T-helper 22 cell (primary cell): ENCODE measurements around the gene STARD10.
"Not testable (repeated sequence)": the region's sequence is repeated elsewhere in the genome, so short reads cannot be mapped to it uniquely, and the experiment has no call there.

Experiments used
- DNase-seq: peaks from one replicate; pipeline ENCODE4 v3.0.0-alpha.2; 2020; ENCODE audit warnings: low read depth

STARD10 gene

GRCh38 chr11:72826191-72826941, 32.5 kb upstream of the STARD10 start:
- no peak for DNase-seq

GRCh38 chr11:72825661-72826060, 31.8 kb upstream of the STARD10 start:
- DNase-seq, result no peak

- DNase-seq, result no peak
Measured at GRCh38 chr11:72824811-72825505, 31.1 kb upstream of the STARD10 start.

GRCh38 chr11:72824020-72824419, 30.2 kb upstream of the STARD10 start:
- DNase-seq, result no peak

GRCh38 chr11:72823105-72823804, 29.4 kb upstream of the STARD10 start:
- no peak for DNase-seq

- peak; percentile 78 for DNase-seq
Measured at GRCh38 chr11:72821920-72822799, 28.3 kb upstream of the STARD10 start.

GRCh38 chr11:72821221-72821919, 27.5 kb upstream of the STARD10 start:
- no peak for DNase-seq

- DNase-seq, result no peak
Measured at GRCh38 chr11:72820439-72821139, 26.7 kb upstream of the STARD10 start.

GRCh38 chr11:72818971-72819370, 25.1 kb upstream of the STARD10 start:
- DNase-seq, result no peak

- DNase-seq, result no peak
Measured at GRCh38 chr11:72817966-72818365, 24.1 kb upstream of the STARD10 start.

GRCh38 chr11:72816404-72816990, 22.6 kb upstream of the STARD10 start:
- DNase-seq, result no peak

GRCh38 chr11:72815110-72815618, 21.3 kb upstream of the STARD10 start:
- no peak for DNase-seq

- peak; percentile 79 for DNase-seq
Measured at GRCh38 chr11:72814286-72815109, 20.7 kb upstream of the STARD10 start, which contains the start of gene ATG16L2. TSS of gene ATG16L2 (plus strand) at chr11:72814411. CDS start at chr11:72814446, 35 bp downstream.

GRCh38 chr11:72813740-72814285, 20.0 kb upstream of the STARD10 start:
- peak; percentile 69 for DNase-seq

- DNase-seq, result peak; percentile 59
Measured at GRCh38 chr11:72812967-72813739, 19.3 kb upstream of the STARD10 start.

- DNase-seq, result no peak
Measured at GRCh38 chr11:72812604-72812966, 18.7 kb upstream of the STARD10 start.

GRCh38 chr11:72811686-72812085, 17.8 kb upstream of the STARD10 start:
- DNase-seq, result not testable (repeated sequence)

- DNase-seq, result no peak
Measured at GRCh38 chr11:72808331-72808798, 14.5 kb upstream of the STARD10 start.
